Measurements from ENCODE around the gene SLC15A3. TPM values are rescaled to one million over a fixed set of nuclear protein-coding genes. Genes with fewer than 3 reads are reported as not detected.

Gene SLC15A3
- total RNA-seq, 2 experiments from 2014 or later: 12.6 to 41.4 TPM

DNA sequence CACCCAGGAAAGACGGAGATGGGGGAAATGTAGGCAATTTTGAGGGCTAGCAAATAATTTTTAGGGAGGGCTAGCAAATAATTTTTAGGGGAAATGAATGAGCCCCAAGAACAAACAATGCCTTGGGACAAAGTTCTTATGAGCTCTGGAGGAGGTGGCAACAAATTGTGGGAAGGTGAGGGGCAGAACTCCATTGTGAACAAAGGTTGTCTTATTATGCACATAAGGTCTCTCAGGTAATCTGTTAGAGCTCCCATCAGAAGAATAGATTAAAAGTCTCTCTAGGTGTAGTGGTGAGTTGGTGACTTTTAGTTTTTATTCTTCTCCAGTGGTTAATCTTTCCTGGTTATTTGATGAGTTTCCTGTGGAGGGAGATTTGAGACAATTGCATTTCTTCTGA is 43.2 kb downstream of the SLC15A3 start:
- Histone ChIP-seq H3K27ac (ENCODE audit: low read depth, low read length, poor library complexity, severe bottlenecking) (no peak overlapping the region), H3K9me3 (ENCODE audit: low read length) (peaks cover 21% of the 10 kb centered on the region), H3K9me2 (ENCODE audit: insufficient read depth, low read length) (no peaks in the 10 kb centered on the region), H4K20me1 (ENCODE audit: insufficient read depth, low read length) (peaks cover 23% of the 10 kb centered on the region), H3K4me3 (ENCODE audit: low read depth, low read length, poor library complexity, severe bottlenecking) (no peak overlapping the region), H3K4me2 (ENCODE audit: low read length) (no peak overlapping the region), H3K79me2 (ENCODE audit: insufficient read depth, low read depth, low read length) (peaks cover 24% of the 10 kb centered on the region), H3K4me1 (ENCODE audit: insufficient read depth, low read length, poor library complexity, severe bottlenecking) (peaks cover 66% of the 10 kb centered on the region), H2AFZ (ENCODE audit: low read length) (no peak overlapping the region), H3K36me3 (ENCODE audit: insufficient read depth, low read length) (peaks cover 29% of the 10 kb centered on the region)
- TF ChIP-seq EZH2phosphoT487 (IDR thresholded peaks at IDR 0.05; ENCODE audit: borderline replicate concordance, low read depth, low read length): no peak
- TF ChIP-seq, protein P1, sequence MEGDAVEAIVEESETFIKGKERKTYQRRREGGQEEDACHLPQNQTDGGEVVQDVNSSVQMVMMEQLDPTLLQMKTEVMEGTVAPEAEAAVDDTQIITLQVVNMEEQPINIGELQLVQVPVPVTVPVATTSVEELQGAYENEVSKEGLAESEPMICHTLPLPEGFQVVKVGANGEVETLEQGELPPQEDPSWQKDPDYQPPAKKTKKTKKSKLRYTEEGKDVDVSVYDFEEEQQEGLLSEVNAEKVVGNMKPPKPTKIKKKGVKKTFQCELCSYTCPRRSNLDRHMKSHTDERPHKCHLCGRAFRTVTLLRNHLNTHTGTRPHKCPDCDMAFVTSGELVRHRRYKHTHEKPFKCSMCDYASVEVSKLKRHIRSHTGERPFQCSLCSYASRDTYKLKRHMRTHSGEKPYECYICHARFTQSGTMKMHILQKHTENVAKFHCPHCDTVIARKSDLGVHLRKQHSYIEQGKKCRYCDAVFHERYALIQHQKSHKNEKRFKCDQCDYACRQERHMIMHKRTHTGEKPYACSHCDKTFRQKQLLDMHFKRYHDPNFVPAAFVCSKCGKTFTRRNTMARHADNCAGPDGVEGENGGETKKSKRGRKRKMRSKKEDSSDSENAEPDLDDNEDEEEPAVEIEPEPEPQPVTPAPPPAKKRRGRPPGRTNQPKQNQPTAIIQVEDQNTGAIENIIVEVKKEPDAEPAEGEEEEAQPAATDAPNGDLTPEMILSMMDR (conservative IDR thresholded peaks at IDR 0.05; ENCODE audit: low read length): no peak
- intact Hi-C loops (cut with micrococcal nuclease; ENCODE audit: unreplicated experiment): no loop called here
- BruUV-seq (replicated peaks): no TSS peak
- no peak for DNase-seq (ENCODE audit: low spot score)
- ChIA-PET POLR2A (interaction anchor here (1.0 kb wide), 1 partner anchor 31 kb away, joined by 3 read pairs; no protein-coding TSS in a partner anchor), CTCF (ENCODE audit: unreplicated experiment) (no interaction called here)

DNA sequence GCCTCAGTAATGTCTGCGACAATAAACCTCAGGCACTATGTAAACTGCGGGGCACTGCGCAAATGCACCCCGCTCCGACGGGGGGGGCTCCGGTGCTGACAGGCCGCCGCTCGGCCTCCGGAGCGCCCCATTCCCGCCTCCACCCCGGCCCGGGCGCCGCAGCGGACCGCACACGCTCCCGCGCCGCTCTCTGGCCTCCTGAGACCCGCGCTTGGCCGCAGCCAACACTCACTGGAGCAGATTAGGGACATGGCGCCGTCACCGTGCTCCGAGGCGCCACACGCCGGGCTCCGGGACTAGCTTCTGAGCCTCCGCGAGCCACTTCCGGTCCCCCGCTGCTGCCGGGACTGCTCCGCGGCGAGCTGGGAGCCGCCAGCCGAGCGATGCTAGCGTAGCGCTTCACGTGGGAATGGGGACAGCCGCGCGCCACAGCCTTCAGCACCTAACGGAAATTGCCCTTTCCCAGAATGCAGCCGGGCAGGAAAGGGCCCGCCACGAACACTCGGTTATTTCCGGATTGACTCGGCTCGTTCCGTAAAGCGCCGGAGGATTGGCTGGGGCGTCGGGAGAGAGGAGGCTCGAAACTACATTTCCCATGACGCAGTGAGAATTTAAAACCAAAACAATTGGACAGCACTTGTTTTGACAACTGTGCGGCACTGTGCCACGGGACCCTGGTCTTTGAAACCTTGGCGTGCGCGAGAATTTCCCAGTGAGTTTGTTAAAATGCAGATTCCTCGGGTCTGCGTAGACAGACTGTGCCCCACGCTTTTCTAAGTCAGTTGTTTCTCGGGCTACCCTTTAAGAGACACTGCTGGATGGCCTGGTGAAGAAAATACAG is 45.6 kb downstream of the SLC15A3 start, which contains the start of gene PRPF19:
TSS of gene PRPF19 (minus strand) at position 454 of the 841 bp plus-strand sequence. CDS start at position 251, 203 bp downstream.
- no TSS peak for BruUV-seq (replicated peaks)
- peak within 1 kb of the TSS; percentile 89 for H2AFZ ChIP-seq (ENCODE audit: low read length)
- H3K4me1 ChIP-seq (ENCODE audit: insufficient read depth, low read length, poor library complexity, severe bottlenecking): peaks cover 43% of the 10 kb centered on the region
- peaks cover 21% of the 10 kb centered on the region for H3K9me3 ChIP-seq (ENCODE audit: low read length)
- H4K20me1 ChIP-seq (ENCODE audit: insufficient read depth, low read length): peaks cover 30% of the 10 kb centered on the region
- H3K9me2 ChIP-seq (ENCODE audit: insufficient read depth, low read length): no peaks in the 10 kb centered on the region
- peaks cover 35% of the 10 kb centered on the region for H3K79me2 ChIP-seq (ENCODE audit: insufficient read depth, low read depth, low read length)
- peak; percentile 98 for DNase-seq (ENCODE audit: low spot score)
- H3K36me3 ChIP-seq (ENCODE audit: insufficient read depth, low read length): peaks cover 54% of the 10 kb centered on the region
- ChIA-PET CTCF (ENCODE audit: unreplicated experiment) (interaction anchor here (2.7 kb wide), 1 partner anchor 8 kb away, joined by 17 read pairs; the partner anchor contains the start of gene TMEM109), POLR2A (interaction anchor here (0.9 to 3.1 kb wide), 5 partner anchors 8 to 75 kb away, joined by 3 to 21 read pairs (median 3); partner anchors contain the start of gene TMEM109)
- H3K4me2 ChIP-seq (ENCODE audit: low read length): peak within 1 kb of the TSS; percentile 98
- intact Hi-C loops (cut with micrococcal nuclease; ENCODE audit: unreplicated experiment): loop anchor here (1.0 to 2.0 kb wide), 2 partner anchors 64 to 254 kb away; partner anchors contain the start of genes CCDC86 and VPS37C
- H3K4me3 ChIP-seq (ENCODE audit: low read depth, low read length, poor library complexity, severe bottlenecking): peak within 1 kb of the TSS; percentile 94
- TF ChIP-seq EZH2phosphoT487 (IDR thresholded peaks at IDR 0.05; ENCODE audit: borderline replicate concordance, low read depth, low read length): no peak
- TF ChIP-seq, protein P1 (conservative IDR thresholded peaks at IDR 0.05; ENCODE audit: low read length): no peak
- peak within 1 kb of the TSS; percentile 87 for H3K27ac ChIP-seq (ENCODE audit: low read depth, low read length, poor library complexity, severe bottlenecking)

Measured in OCI-LY7 (cell line).